Smooth muscle cell (in vitro differentiated cells): ENCODE measurements around the gene TMC2. TPM values are rescaled to one million over a fixed set of nuclear protein-coding genes. Genes with fewer than 3 reads are reported as not detected.

Source experiments
- DNase-seq: peaks from one replicate; lab custom pipeline; 2025; ENCODE audit not compliant: unreplicated experiment; lab: John Stamatoyannopoulos, UW
- H2AFZ ChIP-seq: fragments of 200-600 bp; sonication (generic); 2 replicates; pipeline ENCODE4 v1.6.0; 2016; ENCODE audit warnings: antibody characterized with exemption, low read depth, mild to moderate bottlenecking
- H3F3A ChIP-seq: fragments of 200-600 bp; sonication (generic); 2 replicates; pipeline ENCODE4 v1.6.0; 2017; ENCODE audit warnings: antibody characterized with exemption, low read depth
- H3K27ac ChIP-seq: fragments of 200-600 bp; sonication (generic); 2 replicates; pipeline ENCODE4 v1.5.1; 2016; ENCODE audit warnings: low read depth, mild to moderate bottlenecking
- H3K27me3 ChIP-seq: fragments of 200-600 bp; sonication (generic); 2 replicates; pipeline ENCODE4 v1.6.1; 2016; ENCODE audit warnings: low read depth, mild to moderate bottlenecking
- H3K36me3 ChIP-seq: fragments of 200-600 bp; sonication (generic); 2 replicates; pipeline ENCODE4 v1.5.1; 2016; ENCODE audit warnings: low read depth
- H3K4me1 ChIP-seq: fragments of 200-600 bp; sonication (generic); 2 replicates; pipeline ENCODE4 v1.5.1; 2016; ENCODE audit warnings: low read depth
- H3K4me2 ChIP-seq: fragments of 200-600 bp; sonication (generic); 2 replicates; pipeline ENCODE4 v1.6.0; 2016; ENCODE audit warnings: mild to moderate bottlenecking
- H3K4me3 ChIP-seq: fragments of 200-600 bp; sonication (generic); 2 replicates; pipeline ENCODE4 v1.5.1; 2016; ENCODE audit warnings: mild to moderate bottlenecking
- H3K79me2 ChIP-seq: fragments of 200-600 bp; sonication (generic); 2 replicates; pipeline ENCODE4 v1.6.0; 2016; ENCODE audit warnings: low read depth, mild to moderate bottlenecking
- H3K9ac ChIP-seq: fragments of 200-600 bp; sonication (generic); 2 replicates; pipeline ENCODE4 v1.6.0; 2016; ENCODE audit warnings: low read depth
- H3K9me3 ChIP-seq: fragments of 200-600 bp; sonication (generic); replicated peaks from 2 replicates; pipeline ENCODE4 v1.5.1; 2016; ENCODE audit warnings: low read depth
- H4K20me1 ChIP-seq: fragments of 200-600 bp; sonication (generic); 2 replicates; pipeline ENCODE4 v1.6.0; 2016; ENCODE audit warnings: low read depth
- CTCF ChIP-seq: fragments of 200-600 bp; sonication (generic); IDR thresholded peaks from 2 replicates; pipeline ENCODE4 v1.5.1; 2017; ENCODE audit warnings: borderline replicate concordance, mild to moderate bottlenecking, antibody characterized with exemption; ENCODE audit not compliant: insufficient read depth, poor library complexity, severe bottlenecking
- WGBS: methylation state at CpG from one replicate; pipeline ENCODE4 v1.1.7; 2016; ENCODE audit warnings: low lambda C conversion rate; 5-methylcytosine and 5-hydroxymethylcytosine counted together
- polyA plus RNA-seq: library from polyadenylated mRNA; unstranded; fragments of >200 nt; fragmentation: Nextera tagmentation; extraction: Ambion mirVana; gene quantifications from 2 replicates; pipeline ENCODE4 v1.2.1, GENCODE V29; 2016
- total RNA-seq: library from RNA; depleted of rRNA; stranded (reverse); fragments of >200 nt; gene quantifications from 2 replicates; pipeline ENCODE4 v1.2.3, GENCODE V29; 2014

Gene TMC2
- total and polyA plus RNA-seq, 2 experiments from 2014 or later = not detected

- TF ChIP-seq CTCF = no peak
- Histone ChIP-seq H3K4me2 (no peak overlapping the region), H3K9me3 (no peaks in the 10 kb centered on the region), H3K27me3 (no peaks in the 10 kb centered on the region), H2AFZ (no peak overlapping the region), H3K27ac (no peak overlapping the region), H4K20me1 (peaks cover 30% of the 10 kb centered on the region), H3K79me2 (peaks cover 35% of the 10 kb centered on the region), H3K4me3 (no peak overlapping the region), H3K4me1 (peaks cover 12% of the 10 kb centered on the region), H3K9ac (no peak overlapping the region), H3F3A (peaks cover 33% of the 10 kb centered on the region), H3K36me3 (no peaks in the 10 kb centered on the region)
- no peak for DNase-seq
- 98% methylated on average over 12 of the region's 12 CpGs for WGBS
These were observed 120.2 kb downstream of the TMC2 start for GRCh38 chr20:2656471-2657117.

- H3K4me2 ChIP-seq = no peak overlapping the region
- no peak overlapping the region for H3K9ac ChIP-seq
- peaks cover 12% of the 10 kb centered on the region for H3K4me1 ChIP-seq
- no peaks in the 10 kb centered on the region for H3K9me3 ChIP-seq
- WGBS = 93% methylated on average over 5 of the region's 5 CpGs
- peaks cover 38% of the 10 kb centered on the region for H3K79me2 ChIP-seq
- H3K27me3 ChIP-seq = no peaks in the 10 kb centered on the region
- H2AFZ ChIP-seq = no peak overlapping the region
- H3F3A ChIP-seq = peaks cover 29% of the 10 kb centered on the region
- H4K20me1 ChIP-seq = peaks cover 30% of the 10 kb centered on the region
- H3K27ac ChIP-seq = no peak overlapping the region
- no peaks in the 10 kb centered on the region for H3K36me3 ChIP-seq
- no peak for TF ChIP-seq CTCF
- DNase-seq = no peak
- no peak overlapping the region for H3K4me3 ChIP-seq
These were observed 120.9 kb downstream of the TMC2 start for GRCh38 chr20:2657241-2657640.

- Histone ChIP-seq H3K9me3 (no peaks in the 10 kb centered on the region), H3K9ac (no peak overlapping the region), H4K20me1 (peaks cover 30% of the 10 kb centered on the region), H3K4me1 (peaks cover 12% of the 10 kb centered on the region), H3K4me2 (no peak overlapping the region), H3K27ac (no peak overlapping the region), H3K27me3 (no peaks in the 10 kb centered on the region), H2AFZ (no peak overlapping the region), H3K79me2 (peaks cover 38% of the 10 kb centered on the region), H3K4me3 (no peak overlapping the region), H3F3A (peaks cover 29% of the 10 kb centered on the region), H3K36me3 (no peaks in the 10 kb centered on the region)
- no peak for DNase-seq
- TF ChIP-seq CTCF = no peak
- WGBS = 95% methylated on average over 5 of the region's 5 CpGs
These were observed 121.3 kb downstream of the TMC2 start for GRCh38 chr20:2657674-2658073.
